ENCODE results near the gene ADAP1.

GRCh38 chr7:906776-907157 lies 47.7 kb downstream of the ADAP1 start:
- TF ChIP-seq EZH2phosphoT487 (IDR thresholded peaks at IDR 0.05) (no peak), CTCF (IDR thresholded peaks at IDR 0.05) (no peak), EZH2 (IDR thresholded peaks at IDR 0.05) (no peak)
